HFFc6 (cell line): ENCODE data around the gene ARHGAP26. TPM values are rescaled to one million over a fixed set of nuclear protein-coding genes. Genes with fewer than 3 reads are reported as not detected.

ENCODE experiments used
- DNase-seq: peaks from one replicate; pipeline ENCODE4 v3.0.0-alpha.2; 2018
- H3K27ac Mint-ChIP-seq: 2 replicates; pipeline ENCODE4 v1.8.0; 2020; ENCODE audit warnings: mild to moderate bottlenecking, mixed read lengths
- H3K27me3 Mint-ChIP-seq: 2 replicates; pipeline ENCODE4 v1.8.0; 2021; ENCODE audit warnings: mild to moderate bottlenecking, moderate library complexity, mixed read lengths; ENCODE audit not compliant: insufficient read depth
- H3K36me3 Mint-ChIP-seq: 2 replicates; pipeline ENCODE4 v1.8.0; 2021; ENCODE audit warnings: low read depth, mixed read lengths
- H3K4me1 Mint-ChIP-seq: 2 replicates; pipeline ENCODE4 v1.8.0; 2020; ENCODE audit warnings: low read depth, mixed read lengths
- H3K4me3 Mint-ChIP-seq: 2 replicates; pipeline ENCODE4 v1.8.0; 2020; ENCODE audit warnings: mild to moderate bottlenecking, moderate library complexity, mixed read lengths
- H3K9me3 Mint-ChIP-seq: 2 replicates; pipeline ENCODE4 v1.8.0; 2020; ENCODE audit warnings: mild to moderate bottlenecking, mixed read lengths
- CTCF ChIP-seq: fragments of 200-600 bp; sonication (generic); IDR thresholded peaks from 2 replicates; pipeline ENCODE4 v1.5.0; 2021; ENCODE audit warnings: antibody characterized with exemption, mild to moderate bottlenecking
- total RNA-seq, 6 experiments: library from RNA; stranded (reverse); fragmentation: NEBNext Ultra II Directional; extraction: Animal tissue kit (Norgen Biotek cat#: 25700); gene quantifications; 2 replicates in 1 of 6; 3 replicates in 5 of 6; pipeline ENCODE4 v1.2.3, GENCODE V29; 2021

ARHGAP26 gene
- total RNA-seq, 6 experiments from 2014 or later, result 2.3 to 3.6 (median 3.1) TPM

GRCh38 chr5:143076377-143076776 lies 306.2 kb downstream of the ARHGAP26 start:
- Mint-ChIP-seq H3K27ac (no peak overlapping the region), H3K4me1 (peaks cover 14% of the 10 kb centered on the region), H3K9me3 (no peaks in the 10 kb centered on the region), H3K27me3 (peaks cover 1% of the 10 kb centered on the region; the same call in 1 of the 2 replicates), H3K4me3 (no peak overlapping the region), H3K36me3 (peaks cover 9% of the 10 kb centered on the region)
- no peak for DNase-seq
- TF ChIP-seq CTCF, result no peak

- TF ChIP-seq CTCF, result no peak
- Mint-ChIP-seq H3K4me3 (no peak overlapping the region), H3K27ac (no peak overlapping the region), H3K36me3 (peaks cover 4% of the 10 kb centered on the region; the same call in 1 of the 2 replicates), H3K27me3 (no peaks in the 10 kb centered on the region; the same call in 1 of the 2 replicates), H3K9me3 (no peaks in the 10 kb centered on the region), H3K4me1 (peaks cover 21% of the 10 kb centered on the region)
- DNase-seq, result no peak
Measured at GRCh38 chr5:143077453-143078103, 307.4 kb downstream of the ARHGAP26 start.

GRCh38 chr5:143078313-143078712 lies 308.1 kb downstream of the ARHGAP26 start:
- Mint-ChIP-seq H3K9me3 (no peaks in the 10 kb centered on the region), H3K27ac (no peak overlapping the region), H3K4me3 (no peak overlapping the region), H3K36me3 (peaks cover 4% of the 10 kb centered on the region; the same call in 1 of the 2 replicates), H3K27me3 (no peaks in the 10 kb centered on the region; the same call in 1 of the 2 replicates), H3K4me1 (peaks cover 29% of the 10 kb centered on the region)
- no peak for DNase-seq
- TF ChIP-seq CTCF, result no peak

GRCh38 chr5:143078971-143079370 lies 308.8 kb downstream of the ARHGAP26 start:
- no peak for TF ChIP-seq CTCF
- Mint-ChIP-seq H3K27ac (no peak overlapping the region), H3K9me3 (no peaks in the 10 kb centered on the region), H3K4me3 (no peak overlapping the region), H3K27me3 (no peaks in the 10 kb centered on the region; the same call in 1 of the 2 replicates), H3K36me3 (peaks cover 4% of the 10 kb centered on the region; the same call in 1 of the 2 replicates), H3K4me1 (peaks cover 32% of the 10 kb centered on the region)
- no peak for DNase-seq

GRCh38 chr5:143080407-143080806 lies 310.2 kb downstream of the ARHGAP26 start:
- Mint-ChIP-seq H3K27ac (no peak overlapping the region), H3K9me3 (no peaks in the 10 kb centered on the region), H3K4me1 (peaks cover 26% of the 10 kb centered on the region), H3K27me3 (no peaks in the 10 kb centered on the region; the same call in 1 of the 2 replicates), H3K4me3 (no peak overlapping the region), H3K36me3 (no peaks in the 10 kb centered on the region)
- DNase-seq, result no peak
- TF ChIP-seq CTCF, result no peak
